Brain microvascular endothelial cell (primary cell): ENCODE measurements around the gene VSTM2B.

Experiments
- DNase-seq: peaks from one replicate; pipeline ENCODE4 v3.0.0-alpha.2; 2020
- H3K27ac ChIP-seq: fragments of 250-450 bp; sonication (Bioruptor Pico); 2 replicates; pipeline ENCODE4 v1.5.1; 2020; ENCODE audit warnings: mild to moderate bottlenecking, moderate library complexity
- H3K27me3 ChIP-seq: fragments of 250-450 bp; sonication (Bioruptor Pico); replicated peaks from 2 replicates; pipeline ENCODE4 v1.5.1; 2020; ENCODE audit warnings: mild to moderate bottlenecking
- H3K36me3 ChIP-seq: fragments of 250-450 bp; sonication (Bioruptor Pico); replicated peaks from 2 replicates; pipeline ENCODE4 v1.5.1; 2020; ENCODE audit warnings: mild to moderate bottlenecking
- H3K4me3 ChIP-seq: 2 replicates; pipeline ENCODE4 v1.5.1; 2011; ENCODE audit warnings: low read depth, mild to moderate bottlenecking, control low read depth, low read length, moderate library complexity
- CTCF ChIP-seq: IDR thresholded peaks from 2 replicates; pipeline ENCODE4 v1.5.1; 2011; ENCODE audit warnings: low read depth, mild to moderate bottlenecking, moderate library complexity, low read length, control low read depth, inconsistent platforms; ENCODE audit errors: missing control alignments
- in situ Hi-C: cut with HindIII; loops from 2 replicates; pipeline ENCODE4 v1.10.0; 2017; ENCODE audit warnings: low sequenced_read_pairs, low pct_ligation_motif_present

VSTM2B gene

DNA sequence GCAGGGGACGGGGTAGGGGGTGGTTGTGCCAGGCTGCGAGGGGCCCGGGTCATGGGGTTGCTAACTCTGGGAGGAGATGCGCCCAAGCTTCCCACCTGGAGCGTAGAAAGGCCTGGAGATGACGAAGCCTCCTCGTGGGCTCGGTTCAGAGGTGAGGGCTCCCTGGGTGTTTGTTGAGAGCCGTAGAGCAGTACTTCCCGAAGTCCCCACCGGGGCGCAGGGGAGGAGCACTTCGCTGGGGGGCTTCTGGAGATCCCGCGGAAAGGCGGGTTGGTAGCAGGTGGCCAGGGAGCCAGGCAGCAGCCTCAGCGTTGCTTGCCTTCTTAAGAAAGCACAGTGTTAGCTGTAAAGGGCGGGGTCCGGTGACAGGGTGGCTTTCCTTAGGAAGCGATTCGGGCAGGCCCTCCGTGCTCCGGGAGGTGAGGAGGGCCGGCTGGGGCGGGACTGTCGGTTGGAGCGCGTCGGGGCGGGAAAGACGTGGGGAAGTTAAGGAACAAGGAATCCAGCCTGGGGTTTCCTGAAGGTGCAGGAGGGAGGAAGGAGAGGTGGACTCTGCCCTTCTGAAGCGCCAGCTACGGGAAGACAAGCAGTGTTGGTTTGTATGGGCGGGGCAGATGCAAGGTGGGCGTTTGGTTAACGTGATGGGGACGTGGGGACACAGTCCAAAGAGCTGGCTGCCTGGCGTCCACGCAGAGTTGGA is 3.3 kb downstream of the VSTM2B start:
- Histone ChIP-seq H3K27ac (no peak overlapping the region), H3K36me3 (no peaks in the 10 kb centered on the region), H3K4me3 (no peak overlapping the region)

DNA sequence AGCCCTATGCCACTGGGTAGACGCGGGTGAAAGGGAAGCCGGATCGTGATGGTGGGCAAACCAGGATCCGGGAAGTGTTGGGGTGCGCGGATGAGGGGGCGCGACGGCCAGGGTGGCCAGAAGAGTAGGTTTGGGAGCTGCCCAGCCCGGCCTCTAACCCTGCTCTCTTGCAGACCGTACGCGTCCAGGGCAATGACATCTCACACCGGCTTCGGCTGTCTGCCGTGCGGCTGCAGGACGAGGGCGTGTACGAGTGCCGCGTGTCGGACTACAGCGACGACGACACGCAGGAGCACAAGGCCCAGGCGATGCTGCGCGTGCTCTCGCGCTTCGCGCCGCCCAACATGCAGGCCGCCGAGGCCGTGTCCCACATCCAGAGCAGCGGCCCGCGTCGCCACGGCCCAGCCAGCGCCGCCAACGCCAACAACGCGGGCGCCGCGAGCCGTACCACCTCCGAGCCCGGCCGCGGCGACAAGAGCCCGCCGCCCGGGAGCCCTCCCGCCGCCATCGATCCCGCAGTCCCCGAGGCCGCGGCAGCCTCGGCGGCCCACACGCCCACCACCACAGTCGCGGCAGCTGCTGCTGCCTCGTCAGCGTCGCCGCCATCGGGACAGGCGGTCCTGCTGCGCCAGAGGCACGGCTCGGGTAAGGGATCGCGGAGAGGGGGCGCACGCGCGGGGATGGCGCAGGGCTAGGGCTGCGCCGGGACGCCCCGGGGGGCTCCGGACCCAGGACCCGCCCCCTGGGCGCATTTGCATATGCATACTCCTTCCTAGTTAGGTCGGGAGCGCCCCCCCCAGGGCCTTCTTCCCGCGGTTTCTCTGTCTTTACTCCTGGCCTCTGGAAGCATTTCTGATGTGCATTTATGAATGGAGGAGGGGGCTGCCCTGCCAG is 4.1 kb downstream of the VSTM2B start:
- no peak overlapping the region for H3K27ac ChIP-seq
- no peak for TF ChIP-seq CTCF
- no peaks in the 10 kb centered on the region for H3K36me3 ChIP-seq
- H3K27me3 ChIP-seq, result peaks cover 58% of the 10 kb centered on the region
- in situ Hi-C loops, result no loop called here
- no peak overlapping the region for H3K4me3 ChIP-seq
- no peak for DNase-seq

More for the DNA sequence above, 3.3 kb downstream of the VSTM2B start:
- no peak for TF ChIP-seq CTCF
- in situ Hi-C loops, result no loop called here
- peaks cover 66% of the 10 kb centered on the region for H3K27me3 ChIP-seq
- no peak for DNase-seq

DNA sequence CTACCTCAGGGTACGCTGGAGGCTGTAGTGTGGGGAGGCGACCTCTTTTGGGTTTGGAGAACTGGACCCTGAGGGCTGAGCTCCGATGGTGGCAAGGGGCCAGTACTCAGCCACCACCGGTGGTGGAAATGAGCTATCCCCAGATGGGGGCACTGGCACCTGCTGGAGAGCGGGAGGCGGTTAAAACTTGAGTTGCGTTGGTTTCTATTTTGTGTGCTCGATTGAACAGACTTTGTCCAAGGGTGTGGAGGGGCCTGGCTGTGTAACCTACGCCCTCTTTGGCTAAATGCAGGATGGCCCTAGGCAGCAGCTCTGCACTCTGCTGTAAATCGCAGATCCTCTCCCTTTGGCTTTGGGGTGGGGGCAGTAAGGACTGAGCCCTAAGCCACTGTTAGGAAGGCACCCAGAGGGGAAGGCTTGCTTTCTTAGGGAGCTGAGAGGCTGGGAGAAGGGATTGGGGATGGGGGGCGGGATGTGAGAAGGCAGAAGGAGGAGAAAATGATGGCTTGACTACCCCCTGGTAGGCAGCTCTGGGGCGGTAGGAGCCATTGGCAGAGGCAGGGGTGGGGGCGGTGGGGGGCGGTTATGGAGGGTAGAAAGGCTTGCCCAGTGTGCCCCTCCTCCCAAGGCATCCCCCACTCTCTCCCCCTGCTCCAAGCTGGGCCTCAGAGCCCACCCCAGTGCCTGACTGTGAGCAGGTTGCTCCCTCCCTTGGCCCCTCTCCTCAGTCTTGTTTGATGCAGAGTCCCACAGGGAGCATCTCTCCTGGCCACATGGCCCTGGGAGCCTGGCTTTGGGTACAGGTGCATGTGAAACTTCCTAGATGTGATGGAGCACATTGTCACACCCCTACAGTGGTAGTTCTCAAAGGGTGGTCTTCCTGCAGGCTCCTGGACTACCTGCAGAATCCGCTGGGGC is 5.0 kb downstream of the VSTM2B start:
- no peak for DNase-seq
- H3K27me3 ChIP-seq, result peaks cover 53% of the 10 kb centered on the region
- TF ChIP-seq CTCF, result no peak
- in situ Hi-C loops, result no loop called here
- no peak overlapping the region for H3K27ac ChIP-seq
- no peak overlapping the region for H3K4me3 ChIP-seq
- no peaks in the 10 kb centered on the region for H3K36me3 ChIP-seq

- Histone ChIP-seq H3K36me3 (no peaks in the 10 kb centered on the region), H3K4me3 (no peak overlapping the region), H3K27ac (no peak overlapping the region), H3K27me3 (peaks cover 46% of the 10 kb centered on the region)
- no peak for DNase-seq
- TF ChIP-seq CTCF, result no peak
- in situ Hi-C loops, result no loop called here
These were observed 5.7 kb downstream of the VSTM2B start for GRCh38 chr19:29531458-29532025.

DNA sequence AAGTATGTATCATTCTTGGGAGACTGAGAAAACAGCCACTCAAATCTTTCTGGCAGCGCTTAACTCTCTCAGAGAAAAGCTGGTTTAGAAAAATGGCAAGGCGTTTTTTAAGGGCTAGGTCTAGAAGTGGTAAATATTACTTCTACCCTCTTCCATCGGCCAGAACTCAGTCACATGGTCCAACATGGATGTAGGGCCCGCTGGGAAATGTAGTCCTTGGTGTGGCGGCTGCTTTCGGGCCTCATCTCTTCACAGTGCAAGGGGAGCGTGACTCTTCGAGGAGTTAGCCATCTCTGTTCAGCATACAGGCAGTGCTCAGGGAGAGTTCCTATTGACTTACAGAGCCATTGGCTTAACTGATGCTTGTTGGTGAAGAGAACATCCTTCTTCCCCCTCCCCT is 6.3 kb downstream of the VSTM2B start:
- TF ChIP-seq CTCF, result no peak
- Histone ChIP-seq H3K36me3 (no peaks in the 10 kb centered on the region), H3K27ac (no peak overlapping the region), H3K27me3 (peaks cover 40% of the 10 kb centered on the region), H3K4me3 (no peak overlapping the region)
- DNase-seq, result no peak
- in situ Hi-C loops, result no loop called here
